ENCODE data around the gene CBLC. TPM values are rescaled to one million over a fixed set of nuclear protein-coding genes. Genes with fewer than 3 reads are reported as not detected.

The CBLC gene, protein sequence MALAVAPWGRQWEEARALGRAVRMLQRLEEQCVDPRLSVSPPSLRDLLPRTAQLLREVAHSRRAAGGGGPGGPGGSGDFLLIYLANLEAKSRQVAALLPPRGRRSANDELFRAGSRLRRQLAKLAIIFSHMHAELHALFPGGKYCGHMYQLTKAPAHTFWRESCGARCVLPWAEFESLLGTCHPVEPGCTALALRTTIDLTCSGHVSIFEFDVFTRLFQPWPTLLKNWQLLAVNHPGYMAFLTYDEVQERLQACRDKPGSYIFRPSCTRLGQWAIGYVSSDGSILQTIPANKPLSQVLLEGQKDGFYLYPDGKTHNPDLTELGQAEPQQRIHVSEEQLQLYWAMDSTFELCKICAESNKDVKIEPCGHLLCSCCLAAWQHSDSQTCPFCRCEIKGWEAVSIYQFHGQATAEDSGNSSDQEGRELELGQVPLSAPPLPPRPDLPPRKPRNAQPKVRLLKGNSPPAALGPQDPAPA
- total RNA-seq (11.5 TPM), polyA plus RNA-seq (ENCODE audit: insufficient read depth, low read depth, low replicate concordance) (8.2 TPM)
- long read RNA-seq, donor 1: 0 reads
- long read RNA-seq, donor 2: 0 reads
- long read RNA-seq, donor 3, partial matches to known transcripts: 0 of 2 reads
- long read RNA-seq, donor 3, other reads (novel, unspliced or antisense): 0 of 2 reads
- long read RNA-seq, donor 4, partial matches to known transcripts: 0 of 1 reads
- long read RNA-seq, donor 4, other reads (novel, unspliced or antisense): 0 of 1 reads
- long read RNA-seq, donor 5: 0 reads
- long read RNA-seq, donor 6, partial matches to known transcripts: 0 of 1 reads
- long read RNA-seq, donor 6, other reads (novel, unspliced or antisense): 0 of 1 reads
- long read RNA-seq, donor 7, transcript CBLC-201 (11 exons, 1,579 nt): major isoform, 6 of 12 reads
- long read RNA-seq, donor 7, partial matches to known transcripts: 1 of 12 reads
- long read RNA-seq, donor 7, other reads (novel, unspliced or antisense): 5 of 12 reads
- long read RNA-seq, donor 8: 0 reads
- long read RNA-seq, donor 9: 0 reads
- long read RNA-seq, donor 10: 0 reads

GRCh38 chr19:44777715-44778347 lies at the start of gene CBLC:
Gene CBLC (plus strand): TSS chr19:44777890. CDS start chr19:44777932, 42 bp downstream.
- TF ChIP-seq, protein P1, sequence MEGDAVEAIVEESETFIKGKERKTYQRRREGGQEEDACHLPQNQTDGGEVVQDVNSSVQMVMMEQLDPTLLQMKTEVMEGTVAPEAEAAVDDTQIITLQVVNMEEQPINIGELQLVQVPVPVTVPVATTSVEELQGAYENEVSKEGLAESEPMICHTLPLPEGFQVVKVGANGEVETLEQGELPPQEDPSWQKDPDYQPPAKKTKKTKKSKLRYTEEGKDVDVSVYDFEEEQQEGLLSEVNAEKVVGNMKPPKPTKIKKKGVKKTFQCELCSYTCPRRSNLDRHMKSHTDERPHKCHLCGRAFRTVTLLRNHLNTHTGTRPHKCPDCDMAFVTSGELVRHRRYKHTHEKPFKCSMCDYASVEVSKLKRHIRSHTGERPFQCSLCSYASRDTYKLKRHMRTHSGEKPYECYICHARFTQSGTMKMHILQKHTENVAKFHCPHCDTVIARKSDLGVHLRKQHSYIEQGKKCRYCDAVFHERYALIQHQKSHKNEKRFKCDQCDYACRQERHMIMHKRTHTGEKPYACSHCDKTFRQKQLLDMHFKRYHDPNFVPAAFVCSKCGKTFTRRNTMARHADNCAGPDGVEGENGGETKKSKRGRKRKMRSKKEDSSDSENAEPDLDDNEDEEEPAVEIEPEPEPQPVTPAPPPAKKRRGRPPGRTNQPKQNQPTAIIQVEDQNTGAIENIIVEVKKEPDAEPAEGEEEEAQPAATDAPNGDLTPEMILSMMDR (IDR thresholded peaks at IDR 0.05; ENCODE audit: borderline replicate concordance, extremely low read depth, insufficient read depth): no peak
- FAIRE-seq (no peak), DNase-seq (peak; percentile 78 to 93 (median 89))
- intact Hi-C loops (cut with DNase I): no loop called here
- Histone ChIP-seq H3K4me1 (ENCODE audit: control insufficient read depth in 2 of 3, insufficient read depth in 2 of 3, low read depth in 1 of 3, low read length in 3 of 3) (peaks cover 0 to 8% (median 0%) of the 10 kb centered on the region in 3 donors), H3K27me3 (ENCODE audit: control insufficient read depth, insufficient read depth, low read length) (no peaks in the 10 kb centered on the region), H3K27ac (ENCODE audit: low read depth in 2 of 2, low read length in 2 of 2) (peak within 1 kb of the TSS; percentile 57 to 69), H3K9ac (ENCODE audit: low read length in 3 of 3) (peak within 1 kb of the TSS in 1 of 3 donors; percentile 40), H3K9me3 (ENCODE audit: control insufficient read depth in 2 of 3, insufficient read depth in 1 of 3, low read length in 3 of 3) (no peaks in the 10 kb centered on the region), H3K4me3 (ENCODE audit: low read length in 3 of 3) (peak within 1 kb of the TSS in 2 of 3 donors; percentile 19 to 41), H3K36me3 (ENCODE audit: control insufficient read depth in 2 of 3, insufficient read depth in 3 of 3, low read length in 3 of 3) (no peaks in the 10 kb centered on the region)

DNA sequence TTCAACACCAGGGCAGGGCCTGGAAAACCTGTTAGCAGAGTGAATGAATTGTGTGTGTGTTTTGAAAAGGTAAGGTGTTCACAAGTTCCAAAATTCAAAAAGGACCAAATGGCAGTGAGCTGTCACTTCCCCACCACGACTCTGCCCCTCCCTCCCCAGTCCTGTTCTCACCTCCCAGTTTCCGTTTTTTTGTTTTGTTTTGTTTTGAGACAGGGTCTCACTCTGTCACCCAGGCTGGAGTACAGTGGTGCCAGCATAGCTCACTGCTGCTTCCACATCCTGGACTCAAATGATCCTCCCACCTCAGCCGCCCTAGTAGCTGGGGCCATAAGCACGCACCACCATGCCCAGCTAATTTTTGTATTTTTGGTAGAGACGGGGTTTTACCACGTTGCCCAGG lies 49.5 kb upstream of the CBLC start:
- intact Hi-C loops (cut with DNase I): loop anchor here (5.0 kb wide), 1 partner anchor 39 kb away; no protein-coding TSS in a partner anchor
- FAIRE-seq: no peak
- no peaks in the 10 kb centered on the region for H3K27me3 ChIP-seq (ENCODE audit: control insufficient read depth, insufficient read depth, low read length)

DNA sequence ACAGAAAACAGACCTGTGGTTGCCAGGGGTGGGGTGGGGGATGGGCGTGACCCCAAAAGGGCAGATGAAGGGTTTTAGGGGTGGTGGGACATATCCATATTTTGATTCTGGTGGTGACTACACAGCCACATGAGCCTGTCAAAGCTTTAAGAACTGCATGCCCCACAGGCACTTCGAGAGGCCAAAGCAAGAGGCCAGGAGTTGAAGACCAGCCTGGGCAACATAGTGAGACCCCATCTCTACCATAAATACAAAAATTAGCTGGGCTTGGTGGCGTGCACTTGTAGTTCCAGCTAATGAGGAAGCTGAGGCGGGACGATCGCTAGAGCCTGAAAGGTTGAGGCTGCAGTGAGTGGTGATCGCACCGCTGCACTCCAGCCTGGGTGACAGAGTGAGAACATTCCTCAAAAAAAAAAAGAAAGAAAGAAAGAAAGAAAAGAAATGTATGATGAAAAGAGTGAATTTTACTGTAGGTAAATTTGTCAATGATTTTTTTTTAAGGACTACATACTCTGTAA lies 48.1 kb upstream of the CBLC start:
- FAIRE-seq (no peak), DNase-seq (no peak)
- no peak overlapping the region for H3K9ac ChIP-seq (ENCODE audit: low read length in 3 of 3)
- no peak overlapping the region for H3K27ac ChIP-seq (ENCODE audit: low read depth in 2 of 2, low read length in 2 of 2)
- H3K4me1 ChIP-seq (ENCODE audit: control insufficient read depth in 2 of 3, insufficient read depth in 2 of 3, low read depth in 1 of 3, low read length in 3 of 3): peaks cover 0 to 9% (median 6%) of the 10 kb centered on the region in 3 donors
- H3K27me3 ChIP-seq (ENCODE audit: control insufficient read depth, insufficient read depth, low read length): no peaks in the 10 kb centered on the region
- intact Hi-C loops (cut with DNase I): loop anchor here (5.0 kb wide), 1 partner anchor 38 kb away; no protein-coding TSS in a partner anchor
- TF ChIP-seq, protein P1 (IDR thresholded peaks at IDR 0.05; ENCODE audit: borderline replicate concordance, extremely low read depth, insufficient read depth): no peak
- H3K4me3 ChIP-seq (ENCODE audit: low read length in 3 of 3): no peak overlapping the region
- H3K9me3 ChIP-seq (ENCODE audit: control insufficient read depth in 2 of 3, insufficient read depth in 1 of 3, low read length in 3 of 3): no peaks in the 10 kb centered on the region
- no peaks in the 10 kb centered on the region for H3K36me3 ChIP-seq (ENCODE audit: control insufficient read depth in 2 of 3, insufficient read depth in 3 of 3, low read length in 3 of 3)

More for the DNA sequence above, 49.5 kb upstream of the CBLC start:
- Histone ChIP-seq H3K4me3 (ENCODE audit: low read length in 3 of 3) (no peak overlapping the region), H3K4me1 (ENCODE audit: control insufficient read depth in 2 of 3, insufficient read depth in 2 of 3, low read depth in 1 of 3, low read length in 3 of 3) (peaks cover 0 to 13% (median 11%) of the 10 kb centered on the region in 3 donors), H3K36me3 (ENCODE audit: control insufficient read depth in 2 of 3, insufficient read depth in 3 of 3, low read length in 3 of 3) (no peaks in the 10 kb centered on the region), H3K9ac (ENCODE audit: low read length in 3 of 3) (no peak overlapping the region), H3K27ac (ENCODE audit: low read depth in 2 of 2, low read length in 2 of 2) (no peak overlapping the region), H3K9me3 (ENCODE audit: control insufficient read depth in 2 of 3, insufficient read depth in 1 of 3, low read length in 3 of 3) (no peaks in the 10 kb centered on the region)
- TF ChIP-seq, protein P1 (IDR thresholded peaks at IDR 0.05; ENCODE audit: borderline replicate concordance, extremely low read depth, insufficient read depth): no peak
- DNase-seq: no peak
